ENCODE measurements around the gene GHRL.

DNA sequence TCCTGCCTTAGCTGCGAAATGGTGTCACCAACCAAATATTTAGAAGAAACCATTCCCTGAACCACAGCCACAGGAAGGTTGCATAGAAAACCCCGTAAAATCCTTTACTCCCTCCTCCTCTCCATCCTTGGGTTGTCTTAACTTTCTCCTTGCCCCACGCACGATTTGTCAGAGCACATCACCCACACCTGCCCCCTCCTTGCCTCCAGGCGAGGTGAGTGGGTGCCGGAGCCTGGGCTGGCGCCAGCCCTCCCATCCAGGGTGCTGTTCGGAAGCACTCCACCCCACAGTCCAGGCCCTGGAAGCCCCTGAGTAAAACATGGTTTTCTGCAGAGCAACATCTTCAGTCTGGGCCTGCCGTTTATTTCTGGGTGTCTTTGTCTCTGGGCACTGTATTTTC is 3.7 kb downstream of the GHRL start:
- TF ChIP-seq, protein P1, sequence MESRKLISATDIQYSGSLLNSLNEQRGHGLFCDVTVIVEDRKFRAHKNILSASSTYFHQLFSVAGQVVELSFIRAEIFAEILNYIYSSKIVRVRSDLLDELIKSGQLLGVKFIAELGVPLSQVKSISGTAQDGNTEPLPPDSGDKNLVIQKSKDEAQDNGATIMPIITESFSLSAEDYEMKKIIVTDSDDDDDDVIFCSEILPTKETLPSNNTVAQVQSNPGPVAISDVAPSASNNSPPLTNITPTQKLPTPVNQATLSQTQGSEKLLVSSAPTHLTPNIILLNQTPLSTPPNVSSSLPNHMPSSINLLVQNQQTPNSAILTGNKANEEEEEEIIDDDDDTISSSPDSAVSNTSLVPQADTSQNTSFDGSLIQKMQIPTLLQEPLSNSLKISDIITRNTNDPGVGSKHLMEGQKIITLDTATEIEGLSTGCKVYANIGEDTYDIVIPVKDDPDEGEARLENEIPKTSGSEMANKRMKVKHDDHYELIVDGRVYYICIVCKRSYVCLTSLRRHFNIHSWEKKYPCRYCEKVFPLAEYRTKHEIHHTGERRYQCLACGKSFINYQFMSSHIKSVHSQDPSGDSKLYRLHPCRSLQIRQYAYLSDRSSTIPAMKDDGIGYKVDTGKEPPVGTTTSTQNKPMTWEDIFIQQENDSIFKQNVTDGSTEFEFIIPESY (IDR thresholded peaks at IDR 0.05; ENCODE audit: extremely low read depth, insufficient replicate concordance, low read length): no peak
- TF ChIP-seq POLR2A (IDR thresholded peaks at IDR 0.05; ENCODE audit: borderline replicate concordance, extremely low read depth, insufficient read depth, insufficient read length) (no peak), SP1 (IDR thresholded peaks at IDR 0.05; ENCODE audit: low read depth) (no peak), POLR2AphosphoS5 (IDR thresholded peaks at IDR 0.05; ENCODE audit: low read depth, low read length) (no peak), ZFX (IDR thresholded peaks at IDR 0.05) (no peak), CEBPB (IDR thresholded peaks at IDR 0.05; ENCODE audit: low read depth) (no peak), ELF1 (IDR thresholded peaks at IDR 0.05; ENCODE audit: borderline replicate concordance, low read depth) (no peak)
- TF ChIP-seq, protein P2, sequence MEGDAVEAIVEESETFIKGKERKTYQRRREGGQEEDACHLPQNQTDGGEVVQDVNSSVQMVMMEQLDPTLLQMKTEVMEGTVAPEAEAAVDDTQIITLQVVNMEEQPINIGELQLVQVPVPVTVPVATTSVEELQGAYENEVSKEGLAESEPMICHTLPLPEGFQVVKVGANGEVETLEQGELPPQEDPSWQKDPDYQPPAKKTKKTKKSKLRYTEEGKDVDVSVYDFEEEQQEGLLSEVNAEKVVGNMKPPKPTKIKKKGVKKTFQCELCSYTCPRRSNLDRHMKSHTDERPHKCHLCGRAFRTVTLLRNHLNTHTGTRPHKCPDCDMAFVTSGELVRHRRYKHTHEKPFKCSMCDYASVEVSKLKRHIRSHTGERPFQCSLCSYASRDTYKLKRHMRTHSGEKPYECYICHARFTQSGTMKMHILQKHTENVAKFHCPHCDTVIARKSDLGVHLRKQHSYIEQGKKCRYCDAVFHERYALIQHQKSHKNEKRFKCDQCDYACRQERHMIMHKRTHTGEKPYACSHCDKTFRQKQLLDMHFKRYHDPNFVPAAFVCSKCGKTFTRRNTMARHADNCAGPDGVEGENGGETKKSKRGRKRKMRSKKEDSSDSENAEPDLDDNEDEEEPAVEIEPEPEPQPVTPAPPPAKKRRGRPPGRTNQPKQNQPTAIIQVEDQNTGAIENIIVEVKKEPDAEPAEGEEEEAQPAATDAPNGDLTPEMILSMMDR (IDR thresholded peaks at IDR 0.05 in 2 of 3, conservative IDR thresholded peaks at IDR 0.05 in 1 of 3; ENCODE audit: borderline replicate concordance in 1 of 3, insufficient read depth in 1 of 3, low read depth in 2 of 3, low read length in 2 of 3): no peak
- TF ChIP-seq, protein P3, sequence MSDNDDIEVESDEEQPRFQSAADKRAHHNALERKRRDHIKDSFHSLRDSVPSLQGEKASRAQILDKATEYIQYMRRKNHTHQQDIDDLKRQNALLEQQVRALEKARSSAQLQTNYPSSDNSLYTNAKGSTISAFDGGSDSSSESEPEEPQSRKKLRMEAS (IDR thresholded peaks at IDR 0.05): no peak

All from HCT116 (cell line).